Subcutaneous adipose tissue (tissue), 4 donors: ENCODE measurements around the gene GTSE1. TPM values are rescaled to one million over a fixed set of nuclear protein-coding genes. Genes with fewer than 3 reads are reported as not detected.

Experiments
- CTCF ChIP-seq: fragments of 450-650 bp; IDR thresholded peaks from one replicate; pipeline ENCODE4 v1.5.1; 2016; ENCODE audit warnings: low read depth, mild to moderate bottlenecking, control low read depth, antibody characterized with exemption, moderate library complexity
- total RNA-seq, 4 donors: library from RNA; depleted of rRNA; stranded (reverse); fragments of >200 nt; gene quantifications; one replicate each; pipeline ENCODE4 v1.1.0, GENCODE V29; 2016

GTSE1 gene
- total RNA-seq, 4 donors from 2014 or later, result 1.1 to 1.4 TPM; not detected in 2

- TF ChIP-seq CTCF, result no peak
Measured at GRCh38 chr22:46357711-46358520, 61.2 kb downstream of the GTSE1 start.

GRCh38 chr22:46358766-46359165 is 62.1 kb downstream of the GTSE1 start:
- TF ChIP-seq CTCF, result no peak

GRCh38 chr22:46359362-46359761 is 62.7 kb downstream of the GTSE1 start:
- no peak for TF ChIP-seq CTCF

GRCh38 chr22:46360097-46360496 is 63.4 kb downstream of the GTSE1 start:
- TF ChIP-seq CTCF, result no peak

- TF ChIP-seq CTCF, result no peak
Measured at GRCh38 chr22:46360891-46361290, 64.2 kb downstream of the GTSE1 start.

GRCh38 chr22:46361826-46362202 is 65.1 kb downstream of the GTSE1 start:
- TF ChIP-seq CTCF, result no peak

- no peak for TF ChIP-seq CTCF
Measured at GRCh38 chr22:46362203-46362933, 65.7 kb downstream of the GTSE1 start.
